OCI-LY1 (cell line): ENCODE measurements around the gene COMMD10.

Experiments
- H2AFZ ChIP-seq: fragments of 200-600 bp; sonication (generic), shearing (Covaris generic); 2 replicates; pipeline ENCODE4 v1.6.0; 2014; ENCODE audit warnings: antibody characterized with exemption, mild to moderate bottlenecking, low read length
- H3F3A ChIP-seq: fragments of 200-600 bp; sonication (generic), shearing (Covaris generic); 2 replicates; pipeline ENCODE4 v1.6.0; 2014; ENCODE audit warnings: mild to moderate bottlenecking, antibody characterized with exemption, low read length, moderate library complexity; ENCODE audit not compliant: insufficient read depth
- H3K27ac ChIP-seq: fragments of 200-600 bp; sonication (generic); 2 replicates; pipeline ENCODE4 v1.5.1; 2014; ENCODE audit warnings: low read length, mixed run types, mild to moderate bottlenecking, low read depth; ENCODE audit not compliant: poor library complexity, severe bottlenecking
- H3K27me3 ChIP-seq: fragments of 200-600 bp; sonication (generic); 2 replicates; pipeline ENCODE4 v1.6.0; 2014; ENCODE audit warnings: antibody characterized with exemption, mild to moderate bottlenecking, low read length, moderate library complexity; ENCODE audit not compliant: insufficient read depth
- H3K36me3 ChIP-seq: fragments of 200-600 bp; sonication (generic); 2 replicates; pipeline ENCODE4 v1.6.1; 2014; ENCODE audit warnings: mild to moderate bottlenecking, antibody characterized with exemption, low read length, moderate library complexity, mixed read lengths; ENCODE audit not compliant: insufficient read depth
- H3K4me1 ChIP-seq: fragments of 200-600 bp; sonication (generic); 2 replicates; pipeline ENCODE4 v1.5.1; 2014; ENCODE audit warnings: mild to moderate bottlenecking, low read length, moderate library complexity; ENCODE audit not compliant: insufficient read depth, severe bottlenecking
- H3K4me2 ChIP-seq: fragments of 200-600 bp; sonication (generic), shearing (Covaris generic); 2 replicates; pipeline ENCODE4 v1.6.1; 2014; ENCODE audit warnings: low read length
- H3K4me3 ChIP-seq: fragments of 200-600 bp; sonication (generic); 2 replicates; pipeline ENCODE4 v1.5.1; 2014; ENCODE audit warnings: low read length, low read depth, mild to moderate bottlenecking, mixed read lengths; ENCODE audit not compliant: poor library complexity, severe bottlenecking
- H3K79me2 ChIP-seq: fragments of 200-600 bp; shearing (Covaris generic); 2 replicates; pipeline ENCODE4 v1.6.1; 2016; ENCODE audit warnings: mixed run types, low read length, mixed read lengths; ENCODE audit not compliant: insufficient read depth
- H3K9ac ChIP-seq: fragments of 200-600 bp; sonication (generic), shearing (Covaris generic); 2 replicates; pipeline ENCODE4 v1.6.1; 2014; ENCODE audit warnings: mild to moderate bottlenecking, low read length, mixed read lengths
- H3K9me2 ChIP-seq: fragments of 200-600 bp; sonication (generic), shearing (Covaris generic); 2 replicates; pipeline ENCODE4 v1.6.1; 2014; ENCODE audit warnings: low read depth, mild to moderate bottlenecking, low read length, mixed read lengths
- H3K9me3 ChIP-seq: fragments of 200-600 bp; shearing (Covaris generic); 2 replicates; pipeline ENCODE4 v1.6.1; 2014; ENCODE audit warnings: low read length, mixed read lengths
- H4K20me1 ChIP-seq: fragments of 200-600 bp; sonication (generic), shearing (Covaris generic); 2 replicates; pipeline ENCODE4 v1.6.0; 2016; ENCODE audit warnings: mild to moderate bottlenecking, low read length; ENCODE audit not compliant: insufficient read depth
- CTCF ChIP-seq: fragments of 200-600 bp; sonication (generic), shearing (Covaris generic); IDR thresholded peaks from 2 replicates; pipeline ENCODE4 v1.5.1; 2017; ENCODE audit warnings: mild to moderate bottlenecking, antibody characterized with exemption, low read length, moderate library complexity, mixed read lengths
- EZH2 ChIP-seq: fragments of 200-600 bp; sonication (generic), shearing (Covaris generic); IDR thresholded peaks from 2 replicates; pipeline ENCODE4 v1.8.0; 2017; ENCODE audit warnings: borderline replicate concordance, mixed run types, mild to moderate bottlenecking, antibody characterized with exemption, low read length, moderate library complexity, mixed read lengths

The COMMD10 gene

DNA sequence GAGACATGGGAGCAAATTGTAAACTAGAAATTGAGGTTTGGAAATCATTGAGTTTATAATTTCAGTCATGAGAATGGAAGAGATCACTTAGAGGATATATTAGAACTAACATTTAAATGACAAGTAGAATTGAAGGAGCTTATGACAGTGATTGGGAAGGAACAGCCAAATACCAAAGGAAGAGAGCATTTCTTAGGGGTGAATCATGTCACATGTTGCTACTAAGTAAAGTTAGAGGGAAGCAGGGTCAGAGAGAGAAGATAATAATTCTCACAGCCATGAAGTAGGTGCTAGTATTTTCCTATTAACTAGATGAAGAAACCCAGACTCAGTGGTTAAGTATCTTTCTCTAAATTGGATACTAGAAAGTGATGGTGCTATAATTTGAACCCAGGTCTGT is 59.3 kb downstream of the COMMD10 start:
- Histone ChIP-seq H3K9me3 (peaks cover 2% of the 10 kb centered on the region; the same call in 1 of the 2 replicates), H3K4me3 (no peak overlapping the region), H3K79me2 (no peaks in the 10 kb centered on the region), H3F3A (no peaks in the 10 kb centered on the region), H3K4me2 (no peak overlapping the region), H3K4me1 (no peaks in the 10 kb centered on the region), H2AFZ (no peak overlapping the region), H4K20me1 (no peaks in the 10 kb centered on the region), H3K9ac (no peak overlapping the region), H3K27ac (no peak overlapping the region), H3K27me3 (no peaks in the 10 kb centered on the region), H3K9me2 (no peaks in the 10 kb centered on the region), H3K36me3 (0 out of 2 replicates have a peak, but pooled peaks cover 7% of the 10 kb centered on the region)
- no peak for TF ChIP-seq EZH2

DNA sequence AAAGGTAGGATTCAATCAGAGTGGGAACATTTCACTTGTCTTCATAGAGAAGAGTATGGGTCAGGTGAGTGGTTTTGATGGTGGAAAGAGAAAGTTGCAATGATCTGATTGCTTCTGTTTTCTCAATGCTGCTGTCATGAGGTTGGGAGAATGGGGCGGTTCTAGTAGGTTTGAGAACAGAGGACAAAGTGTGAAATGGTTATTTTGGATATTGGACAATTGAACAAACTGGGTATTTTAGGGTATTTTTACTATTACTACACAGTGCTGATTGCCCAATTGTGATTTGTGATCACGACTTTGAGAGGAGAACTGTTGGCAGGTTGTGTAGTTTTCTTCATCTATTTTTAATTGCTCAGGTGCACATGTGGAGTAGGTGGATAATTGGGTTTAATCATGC is 60.2 kb downstream of the COMMD10 start:
- TF ChIP-seq CTCF (no peak), EZH2 (no peak)
- Histone ChIP-seq H3K9me2 (no peaks in the 10 kb centered on the region), H3K79me2 (no peaks in the 10 kb centered on the region), H3K36me3 (0 out of 2 replicates have a peak, but pooled peaks cover 7% of the 10 kb centered on the region), H3K4me3 (no peak overlapping the region), H2AFZ (no peak overlapping the region), H3K9me3 (peaks cover 2% of the 10 kb centered on the region; the same call in 1 of the 2 replicates), H3K27me3 (no peaks in the 10 kb centered on the region), H3K27ac (no peak overlapping the region), H4K20me1 (no peaks in the 10 kb centered on the region), H3K9ac (no peak overlapping the region), H3K4me1 (no peaks in the 10 kb centered on the region), H3K4me2 (no peak overlapping the region), H3F3A (no peaks in the 10 kb centered on the region)

DNA sequence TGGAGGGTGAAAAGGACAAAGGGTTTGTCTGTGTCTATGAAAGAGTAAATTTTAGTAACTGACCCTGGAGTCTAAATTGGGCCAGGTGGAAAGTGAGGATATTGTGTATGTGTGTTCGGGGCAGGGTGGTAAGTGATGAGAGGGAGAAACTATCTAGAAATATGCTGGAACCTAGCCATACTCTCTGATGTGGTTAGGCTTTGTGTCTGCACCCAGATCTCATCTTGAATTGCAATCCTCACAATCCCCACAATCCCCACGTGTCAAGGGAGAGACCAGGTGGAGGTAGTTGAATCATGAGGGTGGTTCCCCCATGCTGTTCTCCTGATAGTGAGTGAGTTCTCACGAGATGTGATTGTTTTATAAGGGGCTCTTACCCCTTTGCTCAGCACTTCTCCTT is 60.6 kb downstream of the COMMD10 start:
- Histone ChIP-seq H3K79me2 (no peaks in the 10 kb centered on the region), H3K4me1 (no peaks in the 10 kb centered on the region), H3F3A (no peaks in the 10 kb centered on the region), H3K27ac (no peak overlapping the region), H3K4me3 (no peak overlapping the region), H3K27me3 (no peaks in the 10 kb centered on the region), H3K9ac (no peak overlapping the region), H3K9me3 (peaks cover 2% of the 10 kb centered on the region; the same call in 1 of the 2 replicates), H2AFZ (no peak overlapping the region), H3K36me3 (0 out of 2 replicates have a peak, but pooled peaks cover 7% of the 10 kb centered on the region), H3K4me2 (no peak overlapping the region), H3K9me2 (no peaks in the 10 kb centered on the region), H4K20me1 (no peaks in the 10 kb centered on the region)
- TF ChIP-seq EZH2 (no peak), CTCF (no peak)

DNA sequence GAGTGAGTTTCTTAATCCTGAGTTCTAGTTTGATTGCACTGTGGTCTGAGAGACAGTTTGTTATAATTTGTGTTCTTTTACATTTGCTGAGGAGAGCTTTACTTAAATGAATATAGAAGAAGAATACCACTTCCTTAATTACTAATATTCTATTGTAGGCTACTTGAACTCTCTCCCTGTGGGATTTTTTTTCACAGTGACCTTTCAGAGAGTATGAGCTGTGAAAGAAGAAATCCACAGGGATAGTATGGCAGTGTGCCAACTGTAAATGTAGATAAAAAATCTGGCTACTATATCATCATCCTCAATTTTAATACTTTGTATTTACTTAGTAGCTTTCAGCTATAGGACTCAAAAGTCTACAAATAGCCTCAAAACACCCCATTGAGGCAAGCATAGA is 67.3 kb downstream of the COMMD10 start:
- TF ChIP-seq EZH2 (no peak), CTCF (no peak)
- Histone ChIP-seq H3K36me3 (no peaks in the 10 kb centered on the region), H3K9me3 (0 out of 2 replicates have a peak, but pooled peaks cover 2% of the 10 kb centered on the region), H3K79me2 (no peaks in the 10 kb centered on the region; the same call in 1 of the 2 replicates), H4K20me1 (no peaks in the 10 kb centered on the region), H3F3A (no peaks in the 10 kb centered on the region), H3K9me2 (no peaks in the 10 kb centered on the region), H3K27ac (no peak overlapping the region), H3K4me1 (no peaks in the 10 kb centered on the region), H3K27me3 (no peaks in the 10 kb centered on the region), H3K4me3 (no peak overlapping the region), H3K9ac (no peak overlapping the region), H2AFZ (no peak overlapping the region), H3K4me2 (no peak overlapping the region)
